ENCODE results near the gene PUDP.

The PUDP gene

GRCh38 chrX:7074148-7074907 is 73.6 kb downstream of the PUDP start:
- DNase-seq (ENCODE audit: low read depth in 3 of 3) = no peak

GRCh38 chrX:7073336-7073735 is 74.6 kb downstream of the PUDP start:
- DNase-seq (ENCODE audit: low read depth in 3 of 3) = no peak

- no peak for DNase-seq (ENCODE audit: low read depth in 3 of 3)
Measured at GRCh38 chrX:7072856-7073255, 75.1 kb downstream of the PUDP start.

- DNase-seq (ENCODE audit: low read depth in 3 of 3) = no peak
Measured at GRCh38 chrX:7071390-7071789, 76.6 kb downstream of the PUDP start.

- no peak for DNase-seq (ENCODE audit: low read depth in 3 of 3)
Measured at GRCh38 chrX:7069556-7069955, 78.4 kb downstream of the PUDP start.

DNA sequence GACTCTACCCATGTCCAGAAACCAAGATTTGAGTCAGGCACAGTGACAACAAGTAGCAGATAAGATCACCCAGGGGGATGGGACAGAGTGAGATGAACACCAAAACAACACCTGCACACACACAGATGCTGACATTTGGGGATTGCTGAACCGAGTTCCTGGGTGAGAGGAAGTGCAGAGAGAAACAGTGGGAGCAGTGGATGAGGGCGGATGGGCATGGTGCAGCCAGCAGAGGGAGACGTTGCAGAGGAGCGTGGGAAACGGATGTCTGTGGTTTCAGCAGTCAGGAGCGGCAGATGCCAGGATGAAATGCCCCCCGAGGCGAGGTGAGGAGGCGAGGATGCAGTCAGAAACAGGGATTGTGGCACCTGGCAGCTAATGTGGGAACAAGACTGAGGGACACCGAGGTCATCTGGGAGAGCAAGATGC is 79.0 kb downstream of the PUDP start:
- DNase-seq (ENCODE audit: low read depth in 3 of 3) = no peak

GRCh38 chrX:7067256-7067655 is 80.7 kb downstream of the PUDP start:
- DNase-seq (ENCODE audit: low read depth in 3 of 3) = no peak

GRCh38 chrX:7065473-7065872 is 82.5 kb downstream of the PUDP start:
- no peak for DNase-seq (ENCODE audit: low read depth in 3 of 3)

- no peak for DNase-seq (ENCODE audit: low read depth in 3 of 3)
Measured at GRCh38 chrX:7062903-7063302, 85.0 kb downstream of the PUDP start.

DNA sequence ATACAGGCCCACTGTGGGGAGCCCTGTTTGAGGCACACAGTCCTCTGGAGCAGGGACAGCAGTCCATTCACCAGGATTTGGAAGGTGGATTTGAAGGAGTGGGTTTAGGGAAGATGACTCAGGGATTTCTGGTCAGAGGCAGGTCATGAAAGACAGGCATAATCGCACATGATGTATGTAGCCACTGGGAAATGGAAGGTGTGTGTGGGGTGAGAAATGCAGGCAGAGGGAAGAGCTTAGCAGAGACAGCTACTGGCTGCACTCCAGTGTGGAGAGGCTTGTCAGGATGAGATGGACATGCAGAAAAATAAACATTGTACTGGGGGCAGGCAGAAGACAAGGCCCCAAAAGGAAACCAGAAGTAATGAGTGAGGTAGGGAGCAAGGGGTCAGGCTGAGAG is 85.7 kb downstream of the PUDP start:
- no peak for DNase-seq (ENCODE audit: low read depth in 3 of 3)

GRCh38 chrX:7061429-7061828 is 86.5 kb downstream of the PUDP start:
- no peak for DNase-seq (ENCODE audit: low read depth in 3 of 3)

DNA sequence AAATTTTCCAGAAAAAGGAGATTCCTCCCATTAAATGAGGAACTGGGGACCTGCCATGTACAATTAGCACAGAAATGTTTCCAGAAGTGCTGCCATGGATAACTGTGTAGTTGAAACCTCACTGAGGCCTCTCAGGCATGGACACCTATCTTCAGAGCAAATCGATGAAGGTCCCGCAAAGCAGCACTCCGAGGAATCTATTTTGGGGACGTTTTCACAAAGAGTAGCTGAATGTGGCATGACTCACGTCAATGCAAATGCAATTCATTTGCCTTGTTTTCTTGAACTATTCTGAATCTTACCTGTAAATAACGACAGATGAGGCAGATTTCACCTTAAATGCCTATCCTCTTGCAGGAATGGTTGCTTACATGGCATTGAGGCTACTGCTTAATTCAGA is 87.5 kb downstream of the PUDP start:
- no peak for DNase-seq (ENCODE audit: low read depth in 3 of 3)

GRCh38 chrX:7059859-7060258 is 88.1 kb downstream of the PUDP start:
- DNase-seq (ENCODE audit: low read depth in 3 of 3) = no peak

DNA sequence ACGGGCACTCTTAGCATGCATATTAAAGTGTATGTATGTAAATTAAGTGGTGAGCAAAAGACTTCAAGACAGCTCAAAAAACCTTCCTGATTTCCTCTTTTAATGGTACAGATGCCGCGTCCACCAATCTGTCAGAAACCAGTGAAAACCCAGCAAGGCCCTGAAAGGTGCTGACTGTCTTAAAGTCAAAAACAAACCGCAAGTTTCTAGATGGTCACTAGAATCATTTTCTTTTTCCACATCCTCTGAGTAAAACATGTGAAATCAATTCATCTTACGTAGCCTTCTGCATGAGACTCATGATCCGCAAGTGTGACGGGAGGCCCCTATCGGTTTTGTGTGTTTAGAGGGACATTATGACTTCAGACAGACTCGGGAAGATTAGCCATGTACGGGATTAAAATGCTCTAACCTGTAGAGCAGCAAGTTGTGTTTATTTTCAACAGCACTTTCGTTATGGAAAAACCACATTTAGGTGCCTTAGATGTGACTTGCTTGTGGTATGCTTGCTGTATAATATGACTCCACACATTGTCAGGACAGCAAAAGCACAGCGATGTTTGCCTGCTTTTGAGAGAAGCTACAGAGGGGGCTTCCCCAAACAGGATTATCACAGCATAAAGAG is 88.6 kb downstream of the PUDP start:
- DNase-seq (ENCODE audit: low read depth in 3 of 3) = no peak

DNA sequence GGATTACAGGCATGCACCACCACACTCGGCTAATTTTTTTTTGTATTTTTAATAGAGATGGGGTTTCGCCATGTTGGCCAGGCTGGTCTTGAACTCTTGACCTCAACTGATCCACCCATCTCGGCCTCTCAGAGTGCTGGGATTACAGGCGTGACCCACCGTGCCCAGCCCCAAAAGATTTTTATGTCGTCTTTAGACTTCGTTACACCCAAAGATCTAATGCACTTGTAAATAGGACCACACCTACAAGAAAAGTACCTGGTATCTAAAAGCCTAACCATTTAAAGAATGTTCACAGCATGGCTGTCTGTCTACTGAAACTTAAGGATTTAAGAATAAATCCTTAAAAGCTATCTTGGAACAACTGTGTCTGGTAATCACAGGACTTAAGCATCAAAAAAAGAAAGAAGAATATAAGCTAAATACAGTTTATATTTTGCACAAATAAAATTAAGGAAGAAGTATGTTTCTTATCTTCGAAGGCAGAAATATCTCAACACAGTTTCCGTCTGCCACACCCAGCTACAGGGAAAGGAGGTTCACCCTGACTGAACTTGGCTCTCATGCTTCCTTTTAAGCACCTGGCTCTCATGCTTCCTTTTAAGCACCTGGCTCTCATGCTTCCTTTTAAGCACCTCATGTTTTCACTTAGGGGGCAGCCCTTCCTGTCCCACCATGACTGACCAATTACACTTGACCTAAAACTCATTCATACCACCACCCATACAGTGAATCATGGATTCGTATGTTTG is 92.4 kb downstream of the PUDP start:
- DNase-seq (ENCODE audit: low read depth in 3 of 3) = no peak

DNA sequence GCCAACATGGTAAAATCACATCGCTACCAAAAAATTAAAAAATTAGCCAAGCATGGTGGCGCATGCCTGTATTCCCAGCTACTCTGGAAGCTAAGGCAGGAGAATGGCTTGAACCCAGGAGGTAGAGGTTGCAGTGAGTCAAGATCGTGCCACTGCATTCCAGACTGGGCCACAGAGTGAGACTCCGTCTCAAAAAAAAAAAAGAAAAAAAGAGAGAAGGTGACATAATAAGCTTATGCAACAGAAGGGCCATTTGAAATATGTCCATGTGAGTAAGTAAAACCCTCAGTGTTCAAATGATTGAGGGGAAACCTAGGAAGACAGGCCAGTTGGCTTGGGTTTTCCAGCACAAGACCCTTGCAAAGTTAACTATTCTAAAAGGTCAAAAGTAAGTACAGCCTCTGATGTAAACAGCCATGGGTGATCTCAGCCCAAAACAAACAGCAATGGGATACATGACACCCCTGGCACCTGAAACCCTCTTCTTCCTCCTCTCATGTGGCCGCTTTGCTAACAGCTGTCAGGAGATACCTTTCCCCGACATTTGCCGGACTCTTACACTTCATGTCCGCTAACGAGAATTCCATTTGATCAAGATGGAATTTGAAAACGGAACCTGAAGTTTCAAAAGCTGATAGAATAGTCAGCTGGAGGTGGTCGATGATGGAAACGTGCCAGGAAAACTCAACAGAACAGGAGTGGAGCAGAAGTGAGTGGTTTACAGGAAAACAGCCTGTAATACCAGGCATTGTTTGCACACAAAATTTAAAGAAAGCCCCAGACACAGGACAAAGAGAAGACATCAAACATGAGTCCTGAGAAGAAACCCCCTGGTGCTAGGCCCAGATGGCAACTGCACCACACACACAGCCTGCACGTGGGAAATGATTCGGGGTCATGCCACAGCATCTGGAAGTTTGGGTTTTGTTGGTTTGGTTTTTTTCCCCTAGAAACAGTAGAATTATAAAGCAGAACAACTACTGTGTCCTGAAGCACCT is 93.4 kb downstream of the PUDP start:
- no peak for DNase-seq (ENCODE audit: low read depth in 3 of 3)

GRCh38 chrX:7052541-7052940 is 95.4 kb downstream of the PUDP start:
- no peak for DNase-seq (ENCODE audit: low read depth in 3 of 3)

- DNase-seq (ENCODE audit: low read depth in 3 of 3) = no peak
Measured at GRCh38 chrX:7050271-7050670, 97.7 kb downstream of the PUDP start.

DNA sequence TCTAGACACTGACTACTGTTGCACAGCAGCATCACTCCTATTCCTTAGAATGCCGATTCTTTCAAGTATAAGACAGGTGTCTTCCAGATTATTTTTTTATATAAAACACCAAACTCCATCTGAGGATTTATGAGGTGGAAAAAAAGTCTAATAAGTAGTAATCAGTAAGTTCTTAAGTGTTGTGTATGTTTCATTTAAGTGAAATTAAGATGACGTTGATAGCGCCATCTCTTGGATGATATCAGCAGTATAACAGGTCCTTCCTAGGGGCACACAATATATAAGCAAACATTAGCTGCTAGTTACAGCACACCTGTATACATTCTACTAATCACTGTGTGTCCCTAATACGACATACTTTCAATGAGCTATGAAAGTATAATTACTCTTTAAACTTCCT is 100.0 kb downstream of the PUDP start:
- DNase-seq (ENCODE audit: low read depth in 3 of 3) = no peak

DNA sequence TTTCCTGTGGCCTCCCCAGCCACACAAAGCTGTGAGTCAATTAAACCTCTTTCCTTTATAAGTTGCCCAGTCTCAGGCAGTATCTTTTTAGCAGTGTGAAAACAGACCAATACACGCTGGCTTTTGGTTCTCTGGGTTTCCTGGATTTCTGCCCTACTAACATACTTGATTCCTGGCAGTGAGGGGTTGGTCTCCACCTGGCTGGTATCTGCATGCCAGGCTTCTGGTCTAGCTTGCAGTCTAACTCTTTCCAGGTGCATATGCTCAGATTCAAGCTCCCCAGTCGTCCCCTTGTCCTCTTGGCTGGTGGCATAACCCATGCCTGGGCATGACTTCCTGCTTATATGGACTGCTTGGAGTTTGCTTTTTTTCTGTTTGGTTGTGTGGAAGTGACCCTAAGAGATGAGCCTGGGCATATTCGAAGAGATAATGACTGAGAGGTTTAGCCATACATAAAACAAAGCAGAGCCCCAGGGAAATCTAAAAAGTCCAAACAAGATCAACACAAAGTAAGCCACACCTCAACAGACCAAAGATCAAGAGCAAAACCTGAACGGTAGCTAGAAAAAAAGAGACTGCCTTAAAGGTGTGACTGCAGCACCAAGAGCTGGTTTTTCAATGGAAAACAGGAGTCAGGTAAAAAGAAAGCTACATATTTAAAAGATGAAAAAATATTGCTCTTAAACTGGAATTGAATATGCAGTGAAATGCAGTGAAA is 102.6 kb downstream of the PUDP start:
- no peak for DNase-seq (ENCODE audit: low read depth in 3 of 3)
